Stimulated activated CD8-positive, alpha-beta memory T cell treated with anti-CD3 and anti-CD28 coated beads, Interleukin-15, amount 100 ng/mL, for 4 hours (primary cell): Measurements from ENCODE around the gene GABRR3.

ENCODE experiments used
- DNase-seq, 2 donors: peaks; one replicate each; pipeline ENCODE4 v3.0.0-alpha.2; 2020; ENCODE audit warnings: low read depth in 2 of 2

GABRR3 gene

DNA sequence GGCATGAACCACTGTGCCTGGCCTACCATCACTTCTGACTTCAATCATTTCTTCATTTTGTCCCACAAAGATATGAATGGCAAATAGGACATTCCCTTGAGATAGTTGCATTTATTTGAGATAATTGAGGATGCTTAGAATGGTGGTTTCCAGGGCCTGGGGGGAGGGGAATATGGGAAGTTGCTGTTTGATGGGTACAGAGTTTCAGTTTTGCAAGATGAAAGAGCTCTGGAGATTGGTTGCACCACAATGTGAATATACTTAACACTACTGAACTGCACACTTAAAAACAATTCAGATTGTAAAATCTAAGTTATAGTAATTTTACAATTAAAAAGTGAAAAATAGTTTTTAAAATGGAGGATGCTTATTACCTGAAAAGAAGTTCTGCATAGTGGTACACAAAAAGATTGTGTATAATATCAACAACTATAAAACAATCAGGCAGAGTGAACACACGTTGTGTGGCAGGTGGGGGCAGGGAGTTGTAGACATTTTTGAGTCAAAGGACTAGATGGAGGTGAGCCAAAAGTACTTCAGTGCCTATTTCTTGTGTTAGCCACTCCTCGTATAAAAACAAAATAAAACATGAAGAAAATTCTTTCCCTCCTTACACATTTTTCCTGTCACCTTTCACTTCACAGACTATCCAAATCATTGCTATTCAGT, 44.4 kb downstream of the GABRR3 start:
- DNase-seq: no peak

DNA sequence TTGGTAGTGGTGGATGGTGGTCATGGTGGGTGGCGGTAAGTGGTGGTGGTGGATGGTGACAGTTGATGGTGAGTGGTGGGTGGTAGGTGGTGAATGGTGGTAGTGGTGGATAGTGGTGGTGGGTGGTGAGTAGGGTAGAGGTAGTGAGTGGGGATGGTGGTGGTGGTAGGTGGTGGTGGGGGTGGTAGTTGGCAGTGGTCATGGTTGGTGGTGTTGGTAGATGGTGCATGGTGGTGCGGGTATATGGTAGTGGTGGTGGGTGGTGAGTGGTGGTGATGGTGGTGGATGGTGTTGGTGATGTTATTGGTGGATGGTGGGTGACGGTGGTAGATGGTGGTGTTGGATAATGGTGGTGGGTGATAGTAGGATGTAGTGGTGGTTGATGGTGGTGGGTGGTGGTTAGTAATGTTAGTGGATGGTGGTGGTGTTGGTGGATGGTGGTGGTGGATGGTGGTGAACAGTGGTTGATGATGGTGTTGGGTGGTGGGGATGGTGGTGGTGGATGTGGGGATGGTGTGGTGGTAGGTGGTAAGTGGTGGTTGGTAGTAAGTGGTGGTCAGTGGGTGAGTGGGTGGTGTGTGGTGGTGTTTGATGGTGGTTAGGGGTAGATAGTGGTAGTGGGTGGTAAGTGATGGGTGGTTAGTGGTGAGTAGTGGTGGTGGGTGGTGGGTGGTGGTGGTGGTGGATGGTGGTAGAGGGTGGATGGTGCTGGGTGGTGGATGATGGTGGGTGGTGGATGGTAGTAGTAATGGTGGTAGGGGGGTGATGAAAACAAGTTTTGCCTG, 46.1 kb downstream of the GABRR3 start:
- no peak for DNase-seq

DNA sequence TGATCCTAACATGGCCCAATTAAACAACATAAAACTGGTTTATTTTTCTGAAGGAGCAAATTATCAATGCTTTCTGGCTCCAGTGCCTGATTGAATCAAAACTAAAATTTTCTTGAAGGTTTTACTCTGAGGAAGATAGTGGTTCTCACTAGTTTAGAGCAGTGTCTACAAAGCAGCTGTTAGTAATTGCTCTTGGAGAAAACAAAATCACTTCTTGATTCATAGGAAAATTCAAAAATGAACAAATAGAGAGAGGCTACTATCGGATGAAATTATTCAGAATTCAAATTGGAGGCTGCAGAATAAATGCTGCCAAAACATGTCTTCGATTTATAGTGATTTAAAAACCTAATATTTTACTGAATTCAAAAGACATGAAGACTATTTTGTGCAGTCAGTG, 47.8 kb downstream of the GABRR3 start:
- DNase-seq: no peak

DNA sequence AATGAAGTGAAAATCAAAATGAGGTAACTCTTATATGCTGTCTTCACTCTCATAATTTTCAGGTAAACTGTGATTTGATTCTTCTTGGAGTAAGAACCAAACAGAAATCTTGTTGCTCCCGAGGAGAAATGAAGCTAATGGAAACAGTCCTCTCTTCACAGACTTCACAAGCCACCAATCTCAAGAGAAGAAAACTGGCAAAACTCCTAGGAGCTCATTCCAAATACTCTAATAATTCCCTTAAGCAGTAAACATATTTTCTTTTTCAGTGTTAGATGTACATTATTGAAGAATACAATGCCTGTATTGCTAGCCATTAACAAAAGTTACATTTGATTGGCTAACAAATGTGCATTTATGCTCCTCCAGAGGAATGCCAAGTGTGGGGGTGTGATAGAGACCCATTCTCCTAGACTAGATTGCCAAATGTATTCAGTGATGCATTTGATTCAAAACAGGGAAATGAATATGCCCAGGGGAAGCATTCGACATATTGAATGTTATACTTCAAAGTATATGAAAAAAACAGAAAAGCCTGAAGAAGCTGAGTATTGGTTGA, 51.1 kb downstream of the GABRR3 start:
- DNase-seq: no peak

DNA sequence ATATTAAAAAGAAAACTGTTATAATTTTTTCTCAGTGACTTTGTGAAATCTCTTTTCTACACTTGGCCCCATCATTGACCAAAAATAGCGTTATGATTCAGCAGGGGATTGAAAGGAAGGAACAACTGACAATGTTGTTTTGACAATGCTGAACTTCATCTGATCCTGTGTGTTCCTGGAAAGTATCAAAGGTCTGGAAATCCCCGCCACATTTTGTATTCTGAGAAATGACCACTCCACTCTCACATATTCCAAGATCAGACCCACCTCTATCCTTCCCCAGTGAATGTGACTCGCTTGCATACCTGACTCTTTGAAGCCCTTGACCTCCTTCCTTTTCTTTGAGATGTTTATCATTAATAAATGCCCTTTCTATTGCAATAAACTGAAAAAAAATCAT, 53.2 kb downstream of the GABRR3 start:
- DNase-seq: no peak

DNA sequence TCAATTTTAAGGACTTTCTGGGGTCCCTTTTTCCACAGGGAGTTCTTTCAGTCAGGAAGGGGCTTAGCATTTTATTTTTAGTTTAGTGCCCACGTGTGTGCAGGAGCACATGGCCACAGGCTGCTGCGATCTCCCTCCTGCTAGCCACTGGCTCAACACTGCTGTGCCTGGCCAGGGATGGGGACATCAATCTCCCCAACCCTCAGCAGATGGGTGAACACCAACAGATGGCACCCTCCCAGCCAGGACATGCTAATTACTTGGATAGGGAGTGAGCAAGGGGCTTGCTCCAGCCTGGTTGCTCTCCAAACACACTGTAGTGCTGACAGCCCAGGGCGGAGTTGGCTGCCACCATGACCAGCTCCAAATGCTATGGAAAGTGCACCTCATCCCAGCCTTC, 55.5 kb downstream of the GABRR3 start:
- DNase-seq: no peak

DNA sequence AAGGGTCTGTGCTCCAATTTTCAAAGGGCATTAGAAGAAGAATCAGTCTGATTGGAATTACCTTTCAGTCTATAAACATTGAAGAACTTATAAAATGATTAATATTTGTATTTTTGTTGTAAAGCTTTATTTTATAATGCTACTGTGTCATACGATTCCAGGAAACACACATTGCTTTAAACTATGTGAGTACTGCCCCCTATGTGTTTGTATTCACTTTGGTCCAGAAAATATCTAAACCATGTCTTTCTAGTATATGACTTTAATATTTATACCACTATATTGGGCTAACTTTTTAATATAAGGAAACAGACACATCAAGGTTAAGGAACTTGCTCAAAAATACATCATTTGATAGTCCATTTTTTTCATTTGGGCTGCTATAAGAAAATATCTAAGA, 59.6 kb downstream of the GABRR3 start:
- DNase-seq: no peak

DNA sequence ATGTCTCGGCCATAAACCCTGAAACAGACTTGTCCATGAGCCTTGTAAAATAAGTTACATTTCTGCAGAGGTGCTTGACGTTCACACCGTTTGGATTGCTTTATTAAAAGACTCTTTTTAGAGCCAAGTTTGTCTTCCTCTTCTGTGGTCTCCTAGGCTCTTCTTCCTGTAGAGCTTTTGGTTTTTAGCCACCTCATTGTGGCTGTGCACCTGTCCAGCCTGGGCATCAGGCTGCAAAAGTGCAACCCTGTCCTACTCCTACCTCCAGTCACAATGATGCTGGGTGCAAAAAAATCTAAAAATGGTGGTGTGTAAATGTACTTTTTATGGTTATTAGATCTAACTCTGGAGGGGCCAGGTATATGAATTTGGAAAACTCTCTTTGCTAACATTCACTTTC, 60.1 kb downstream of the GABRR3 start:
- DNase-seq: no peak

DNA sequence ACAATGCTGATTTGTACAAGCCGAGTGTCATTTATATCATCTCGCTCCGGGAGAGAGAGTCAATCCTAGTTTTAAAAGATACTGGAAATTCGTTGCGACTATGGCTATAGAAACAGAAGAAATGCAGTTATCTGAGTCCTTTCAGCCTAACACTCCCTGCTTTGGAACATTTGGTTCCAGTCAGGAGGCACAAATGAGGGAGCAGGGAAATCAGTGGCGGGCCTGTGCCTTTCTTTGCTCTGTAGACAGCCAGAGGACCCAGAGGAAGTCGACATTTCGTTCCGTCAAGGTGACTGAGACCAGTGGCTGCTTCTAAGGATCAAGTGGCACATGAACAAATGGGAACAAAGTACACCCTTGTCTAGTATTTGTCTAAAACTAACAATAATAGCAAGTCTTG, 62.1 kb downstream of the GABRR3 start:
- no peak for DNase-seq

DNA sequence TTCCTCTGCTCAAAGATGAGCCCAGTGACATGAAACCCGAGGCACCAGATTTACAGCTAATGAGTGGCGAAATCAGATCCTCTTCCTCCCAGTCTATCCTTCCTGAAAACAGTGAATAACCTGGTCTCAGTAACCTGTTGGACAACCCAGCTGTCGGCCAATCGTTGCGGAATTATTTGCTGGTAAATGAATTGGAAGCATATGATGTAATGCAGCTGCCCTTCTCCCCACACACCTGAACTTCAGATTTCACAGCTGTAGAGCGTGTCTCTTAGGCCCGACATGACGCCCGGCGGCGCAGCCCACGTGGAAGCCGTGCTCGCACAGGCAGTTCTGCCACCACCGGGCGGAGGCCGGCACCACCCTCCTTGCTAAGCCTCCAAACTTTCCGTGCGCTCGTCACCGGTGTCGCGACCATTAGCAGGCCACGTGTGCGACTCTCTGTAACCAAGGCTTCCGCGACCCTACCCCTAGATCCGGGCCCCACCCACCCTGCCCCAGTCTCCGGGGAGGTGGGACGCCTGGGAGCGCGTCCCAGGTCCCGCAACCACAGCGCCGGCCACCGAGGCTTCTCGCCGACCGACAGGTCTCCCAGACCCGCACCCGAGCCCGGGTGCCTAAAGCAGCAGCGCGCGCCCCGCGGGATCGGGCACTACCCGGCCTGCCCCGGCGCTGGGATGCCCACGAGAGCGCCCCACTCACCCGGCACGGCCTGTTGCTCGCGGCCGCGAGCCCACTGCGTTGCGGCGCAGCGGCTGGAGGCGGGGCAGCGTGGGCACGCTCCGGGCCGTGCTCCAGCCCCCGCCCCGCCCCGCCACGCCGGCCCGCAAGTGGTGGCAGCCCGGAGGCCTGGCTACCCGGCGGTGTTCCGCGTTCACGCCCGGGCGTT, 63.2 kb downstream of the GABRR3 start, which contains the start of gene RIOX2:
RIOX2 (minus strand) TSS at position 753 of the 889 bp plus-strand sequence. CDS start 4,838 bp downstream, outside the sequence.
- DNase-seq: peak; percentile 66

DNA sequence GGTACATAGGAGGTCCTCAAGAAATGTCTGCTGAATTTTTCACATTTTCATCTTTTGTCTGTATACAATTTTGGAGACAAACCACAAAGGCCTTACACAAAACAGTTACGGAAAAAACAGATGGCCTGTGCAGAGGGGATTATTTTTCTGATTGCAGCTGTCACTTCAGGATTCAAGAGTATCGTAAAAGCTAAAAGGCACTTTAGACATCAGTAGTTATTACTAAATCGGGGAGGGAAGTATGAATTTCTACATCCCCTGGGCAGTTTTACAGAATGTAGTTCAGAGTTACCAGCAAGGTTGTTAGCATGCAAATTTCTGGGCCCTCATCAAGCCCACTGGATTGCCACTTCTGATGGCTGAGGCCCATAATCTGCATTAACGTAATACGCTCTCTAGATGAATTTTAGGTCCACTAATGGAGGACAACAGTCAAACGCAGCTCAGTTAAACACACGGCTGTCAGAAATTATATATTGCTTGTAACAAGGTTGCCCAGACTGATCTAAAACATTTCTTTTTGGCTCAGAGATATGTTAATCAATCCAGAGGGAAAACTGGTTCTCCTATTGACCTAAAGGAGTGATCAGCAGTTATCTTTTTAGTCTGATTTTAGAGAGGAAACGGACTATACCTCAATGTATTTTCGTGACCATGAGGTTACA, 64.0 kb downstream of the GABRR3 start:
- no peak for DNase-seq

DNA sequence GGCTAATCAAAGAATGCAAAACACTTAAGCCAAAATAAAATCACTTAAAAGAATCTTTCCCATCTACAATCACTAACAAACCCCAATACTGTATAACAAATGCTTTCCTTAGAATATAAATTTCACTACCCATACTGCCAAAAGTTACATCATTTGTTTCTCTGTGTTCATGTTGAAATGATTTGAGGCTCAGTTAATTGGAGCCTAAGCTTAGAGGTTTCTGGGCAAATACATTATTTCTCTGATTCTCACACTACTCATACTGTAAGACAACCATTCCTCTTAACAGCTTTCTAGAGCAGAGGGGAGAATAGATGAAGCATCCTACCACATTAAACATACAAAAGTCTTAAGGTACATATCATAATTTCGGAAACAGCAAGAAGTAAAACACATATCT, 65.0 kb downstream of the GABRR3 start:
- DNase-seq: no peak

DNA sequence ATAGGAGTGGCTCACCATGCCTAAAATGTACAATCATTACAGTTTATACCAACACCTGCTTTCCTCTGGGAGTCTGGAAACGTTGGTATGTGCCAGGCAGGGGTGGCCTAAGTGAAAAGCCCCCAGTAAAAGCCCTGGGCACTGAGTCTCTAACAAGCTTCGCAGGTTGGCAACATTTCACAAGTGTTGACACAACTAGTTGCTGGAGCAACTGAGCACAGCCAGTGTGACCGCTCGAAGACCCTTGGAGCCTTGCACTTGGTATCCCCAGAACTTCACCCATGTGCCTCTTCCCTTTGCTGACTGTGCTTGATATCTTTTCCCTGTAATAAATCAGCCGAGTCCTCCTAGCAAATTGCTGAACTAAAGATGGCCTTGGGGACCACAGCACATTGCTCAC, 65.6 kb downstream of the GABRR3 start:
- DNase-seq: no peak

DNA sequence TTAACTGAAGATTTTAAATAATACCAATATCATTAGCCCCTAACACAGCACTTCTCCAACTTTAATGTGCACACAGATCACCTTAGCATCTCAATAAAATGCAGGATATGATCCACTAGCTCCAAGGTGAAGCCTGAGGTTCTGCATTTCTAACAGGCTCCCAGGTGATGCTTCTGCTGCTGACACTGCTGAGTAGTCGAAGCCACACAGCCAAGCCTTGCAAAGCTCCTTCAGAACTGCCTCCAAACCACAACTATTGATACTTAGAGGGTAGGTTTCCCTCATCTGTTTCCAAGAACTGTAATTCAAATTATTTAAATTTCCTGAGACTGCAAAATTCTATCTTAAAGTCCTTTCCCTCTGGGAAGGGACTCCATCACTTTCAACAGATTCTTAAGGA, 66.7 kb downstream of the GABRR3 start:
- DNase-seq: no peak

DNA sequence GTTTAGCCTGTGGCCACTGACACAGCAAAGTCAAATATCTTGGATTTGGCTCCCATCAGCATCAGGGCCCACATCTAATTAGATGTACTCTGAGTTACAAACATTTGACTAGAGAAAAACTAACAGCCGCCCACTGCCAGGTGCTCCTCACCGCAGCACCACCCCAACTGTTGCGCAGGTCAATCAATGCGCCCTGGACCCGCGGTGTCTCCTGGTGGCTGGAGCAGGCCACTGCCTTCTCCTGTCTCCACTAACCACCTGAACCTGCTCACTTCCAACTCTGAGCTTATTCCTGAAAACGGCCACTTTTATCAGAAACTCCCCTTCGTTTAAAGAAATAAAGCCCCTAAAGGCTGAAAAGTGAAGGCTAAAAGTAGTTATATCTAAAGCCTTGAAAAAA, 67.1 kb downstream of the GABRR3 start:
- no peak for DNase-seq

DNA sequence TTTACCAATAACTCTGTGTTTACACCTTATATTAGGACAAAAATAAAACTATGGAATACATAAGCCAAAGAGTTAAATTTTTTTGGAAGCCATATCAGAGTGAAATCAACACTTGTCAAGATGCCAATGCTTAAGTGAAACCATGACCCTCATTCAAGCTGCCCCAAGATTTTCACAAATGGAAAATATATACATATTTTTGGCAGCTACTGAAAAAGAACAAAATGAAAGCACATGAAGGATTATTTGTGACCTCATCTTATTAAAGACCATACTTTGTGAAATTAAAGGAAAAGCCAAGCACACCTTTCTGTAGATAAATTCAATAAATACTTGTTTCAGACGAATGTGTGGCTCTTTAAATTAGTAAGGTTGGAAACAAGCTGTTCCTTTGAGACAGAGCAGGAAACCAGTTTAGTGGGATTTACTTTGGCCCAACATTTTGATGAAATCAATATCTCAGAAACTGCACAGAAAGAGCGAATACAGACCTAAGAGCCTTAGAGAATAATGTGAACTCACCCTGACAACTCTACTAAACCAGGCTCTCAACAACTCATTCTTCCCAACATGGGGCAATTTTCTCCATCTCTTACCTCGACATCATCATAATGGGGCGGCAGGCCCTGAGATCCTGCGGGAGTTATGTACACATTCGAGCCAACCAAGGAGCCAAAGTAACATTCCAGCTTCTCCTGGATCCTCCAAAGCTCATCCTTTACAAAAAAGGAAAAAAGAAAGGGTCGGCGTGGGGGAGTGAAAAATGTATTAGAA, 73.9 kb downstream of the GABRR3 start:
- DNase-seq: no peak

DNA sequence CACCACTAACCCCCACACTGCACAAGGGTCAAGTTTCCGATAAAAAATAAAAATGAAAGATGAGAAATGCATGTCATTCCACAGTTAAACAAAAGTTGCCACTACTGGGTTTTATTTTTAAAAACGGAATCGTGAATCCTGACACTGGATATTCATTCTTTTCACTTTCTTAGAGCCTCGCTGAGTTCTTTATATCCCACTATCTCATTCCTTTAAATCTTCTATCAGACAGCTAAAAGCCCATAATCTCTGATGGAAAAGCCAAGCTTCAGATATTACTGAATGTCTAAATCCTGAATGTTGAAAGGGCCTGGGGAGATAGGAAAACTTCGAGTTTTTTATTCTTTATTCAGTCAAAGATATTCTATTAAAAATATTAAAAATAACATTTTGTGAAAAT, 74.6 kb downstream of the GABRR3 start:
- no peak for DNase-seq

DNA sequence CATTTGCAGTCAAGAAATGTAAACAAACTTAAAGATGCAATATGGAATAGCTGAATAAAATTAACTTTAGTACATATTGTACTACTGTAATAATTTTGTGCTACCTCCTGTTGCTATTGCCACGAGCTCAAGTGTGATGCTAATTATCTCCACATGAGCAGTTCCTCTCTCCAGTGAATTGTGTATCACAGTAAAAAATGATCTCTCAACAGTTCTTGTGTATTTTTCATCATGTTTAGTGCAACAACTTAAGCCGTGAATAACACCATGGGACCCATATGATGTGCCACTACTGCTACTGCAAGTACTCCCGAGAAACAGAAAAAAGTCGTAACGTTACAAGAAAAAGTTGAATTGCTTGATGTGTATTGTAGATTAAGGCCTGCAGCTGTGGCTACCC, 75.2 kb downstream of the GABRR3 start:
- DNase-seq: no peak

DNA sequence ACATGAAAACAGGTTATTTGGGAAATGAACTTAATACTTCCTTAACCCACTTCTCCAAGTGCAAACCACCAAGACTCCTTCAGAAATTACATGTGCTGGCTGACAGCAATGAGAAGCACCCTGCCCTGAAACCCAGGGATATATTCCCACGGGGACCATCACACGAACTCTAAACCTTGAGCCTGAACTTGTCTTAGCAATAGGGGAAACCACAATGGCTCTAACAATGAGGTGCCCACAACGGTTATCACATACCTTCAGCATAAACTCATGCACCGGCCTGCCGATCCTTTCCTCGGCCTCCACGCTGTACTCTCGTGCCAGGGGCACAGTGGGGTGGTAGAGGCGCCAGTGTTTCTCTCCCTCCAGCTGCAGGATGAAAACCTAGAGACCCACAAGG, 76.3 kb downstream of the GABRR3 start:
- DNase-seq: no peak

DNA sequence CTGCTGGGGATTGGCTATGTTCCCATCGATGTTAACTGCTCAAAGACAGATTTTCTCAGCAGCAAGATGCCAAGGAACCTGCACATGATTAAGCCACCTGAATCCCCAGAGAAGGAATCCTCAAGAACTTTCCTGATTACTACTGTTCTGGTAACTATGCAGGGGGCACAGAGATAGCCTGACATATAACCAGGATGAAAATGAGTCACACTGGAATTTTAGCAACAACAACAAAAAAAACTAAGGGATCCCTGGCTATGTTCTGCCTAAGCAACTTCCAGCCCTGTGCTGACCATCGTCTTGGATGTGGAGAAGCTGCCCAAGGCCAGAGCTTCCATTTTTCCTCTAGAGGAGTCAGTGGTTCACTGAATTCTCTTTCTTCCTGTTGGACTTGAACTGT, 76.7 kb downstream of the GABRR3 start:
- DNase-seq: no peak
